Stimulated activated CD8-positive, alpha-beta memory T cell treated with anti-CD3 and anti-CD28 coated beads, Interleukin-12 subunit alpha, Interleukin-12 subunit beta, amount 100 ng/mL, for 24 hours (primary cell): ENCODE data around the gene PTGDR2.

Experiments used
- DNase-seq: peaks from one replicate; pipeline ENCODE4 v3.0.0-alpha.2; 2020; ENCODE audit errors: extremely low read depth

PTGDR2 gene

GRCh38 chr11:60809691-60810090 is 46.1 kb downstream of the PTGDR2 start:
- DNase-seq = no peak

- DNase-seq = no peak
Observed at GRCh38 chr11:60809249-60809648, 46.5 kb downstream of the PTGDR2 start.

GRCh38 chr11:60803273-60803936 is 52.3 kb downstream of the PTGDR2 start:
- no peak for DNase-seq

GRCh38 chr11:60801194-60801593 is 54.6 kb downstream of the PTGDR2 start:
- DNase-seq = no peak
